ENCODE results near the gene GADL1. TPM values are rescaled to one million over a fixed set of nuclear protein-coding genes. Genes with fewer than 3 reads are reported as not detected.

The GADL1 gene
- total RNA-seq, 1 experiment from 2014 or later, result not detected

DNA sequence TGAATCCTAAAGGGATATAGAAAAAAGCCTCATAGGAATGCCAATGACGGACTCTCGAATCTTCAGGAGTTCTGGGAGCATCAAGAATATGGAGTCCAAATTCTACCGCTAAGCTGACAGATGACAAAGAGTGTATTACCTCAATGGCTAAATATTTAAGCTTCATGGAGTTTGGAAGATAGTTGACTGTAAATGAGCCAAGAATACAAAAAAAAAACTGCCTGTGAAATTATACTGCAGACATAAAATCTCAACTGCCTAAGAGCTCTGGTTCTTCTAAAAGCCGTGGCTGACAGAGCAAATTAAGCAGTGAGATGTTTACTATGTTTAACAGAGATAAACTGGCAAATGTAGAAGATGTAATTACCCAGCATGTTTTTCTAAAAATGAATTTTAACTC is 140.0 kb downstream of the GADL1 start:
- H2AFZ ChIP-seq (ENCODE audit: low read depth, low read length, poor library complexity, severe bottlenecking), result no peak overlapping the region
- no peaks in the 10 kb centered on the region for H3K79me2 ChIP-seq (ENCODE audit: insufficient read depth, low read length)
- BruUV-seq (replicated peaks), result no TSS peak
- H3K9me3 ChIP-seq (ENCODE audit: control insufficient read depth in 1 of 2, insufficient read depth in 1 of 2, low read depth in 1 of 2, low read length in 2 of 2), result no peaks in the 10 kb centered on the region
- no peaks in the 10 kb centered on the region for H4K20me1 ChIP-seq (ENCODE audit: insufficient read depth)
- TF ChIP-seq EZH2 (IDR thresholded peaks at IDR 0.05) (no peak), SIN3A (IDR thresholded peaks at IDR 0.05; ENCODE audit: low read depth) (no peak), JUND (IDR thresholded peaks at IDR 0.05) (no peak), TCF7L2 (IDR thresholded peaks at IDR 0.05; ENCODE audit: borderline replicate concordance, extremely low read depth, insufficient read depth, insufficient read length) (no peak), SP1 (IDR thresholded peaks at IDR 0.05; ENCODE audit: low read depth) (no peak), YY1 (IDR thresholded peaks at IDR 0.05; ENCODE audit: extremely low read depth, insufficient replicate concordance, low read depth, low read length) (no peak), EGR1 (IDR thresholded peaks at IDR 0.05; ENCODE audit: low read depth) (no peak), FOSL1 (IDR thresholded peaks at IDR 0.05; ENCODE audit: low read depth) (no peak)
- TF ChIP-seq, protein P1, sequence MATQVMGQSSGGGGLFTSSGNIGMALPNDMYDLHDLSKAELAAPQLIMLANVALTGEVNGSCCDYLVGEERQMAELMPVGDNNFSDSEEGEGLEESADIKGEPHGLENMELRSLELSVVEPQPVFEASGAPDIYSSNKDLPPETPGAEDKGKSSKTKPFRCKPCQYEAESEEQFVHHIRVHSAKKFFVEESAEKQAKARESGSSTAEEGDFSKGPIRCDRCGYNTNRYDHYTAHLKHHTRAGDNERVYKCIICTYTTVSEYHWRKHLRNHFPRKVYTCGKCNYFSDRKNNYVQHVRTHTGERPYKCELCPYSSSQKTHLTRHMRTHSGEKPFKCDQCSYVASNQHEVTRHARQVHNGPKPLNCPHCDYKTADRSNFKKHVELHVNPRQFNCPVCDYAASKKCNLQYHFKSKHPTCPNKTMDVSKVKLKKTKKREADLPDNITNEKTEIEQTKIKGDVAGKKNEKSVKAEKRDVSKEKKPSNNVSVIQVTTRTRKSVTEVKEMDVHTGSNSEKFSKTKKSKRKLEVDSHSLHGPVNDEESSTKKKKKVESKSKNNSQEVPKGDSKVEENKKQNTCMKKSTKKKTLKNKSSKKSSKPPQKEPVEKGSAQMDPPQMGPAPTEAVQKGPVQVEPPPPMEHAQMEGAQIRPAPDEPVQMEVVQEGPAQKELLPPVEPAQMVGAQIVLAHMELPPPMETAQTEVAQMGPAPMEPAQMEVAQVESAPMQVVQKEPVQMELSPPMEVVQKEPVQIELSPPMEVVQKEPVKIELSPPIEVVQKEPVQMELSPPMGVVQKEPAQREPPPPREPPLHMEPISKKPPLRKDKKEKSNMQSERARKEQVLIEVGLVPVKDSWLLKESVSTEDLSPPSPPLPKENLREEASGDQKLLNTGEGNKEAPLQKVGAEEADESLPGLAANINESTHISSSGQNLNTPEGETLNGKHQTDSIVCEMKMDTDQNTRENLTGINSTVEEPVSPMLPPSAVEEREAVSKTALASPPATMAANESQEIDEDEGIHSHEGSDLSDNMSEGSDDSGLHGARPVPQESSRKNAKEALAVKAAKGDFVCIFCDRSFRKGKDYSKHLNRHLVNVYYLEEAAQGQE (IDR thresholded peaks at IDR 0.05; ENCODE audit: low read depth), result no peak
- DNase-seq (ENCODE audit: low read depth, low spot score) (no peak), ATAC-seq (no peak)
- H3K9me2 ChIP-seq (ENCODE audit: insufficient read depth), result no peaks in the 10 kb centered on the region
- peaks cover 3 to 6% of the 10 kb centered on the region in 2 experiments; a peak in 3 of 4 replicates for H3K4me1 ChIP-seq (ENCODE audit: control insufficient read depth in 1 of 2, insufficient read depth in 2 of 2, low read length in 2 of 2)
- POLR2A ChIA-PET, result no interaction called here
- RAD21 ChIA-PET (ENCODE audit: low non-redundant PET in 1 of 2, low total read pairs in 2 of 2, uncharacterized antibody in 2 of 2, unreplicated experiment in 2 of 2), result no interaction called here
- H3K27me3 ChIP-seq (ENCODE audit: insufficient read depth, low read length), result no peaks in the 10 kb centered on the region
- H3K27ac ChIP-seq (ENCODE audit: low read depth, low read length), result no peak overlapping the region
- no peak overlapping the region for H3K4me3 ChIP-seq (replicated peaks in 1 of 2; ENCODE audit: low read depth in 1 of 2, low read length in 2 of 2)
- CTCF ChIA-PET, result no interaction called here
- H3K36me3 ChIP-seq (ENCODE audit: control insufficient read depth in 1 of 2, insufficient read depth in 2 of 2, low read length in 2 of 2), result no peaks in the 10 kb centered on the region
- H3K4me2 ChIP-seq (ENCODE audit: low read length), result no peak overlapping the region
- no peak overlapping the region for H3K9ac ChIP-seq (ENCODE audit: low read length)
- intact Hi-C loops (cut with micrococcal nuclease), result no loop called here
